Hypothalamus (tissue), 51 donors: Measurements from ENCODE around the gene SNX20.

Source experiments
- DNase-seq, 51 donors: peaks; one replicate each; lab custom pipeline; 2025; lab: John Stamatoyannopoulos, UW

SNX20 gene

DNA sequence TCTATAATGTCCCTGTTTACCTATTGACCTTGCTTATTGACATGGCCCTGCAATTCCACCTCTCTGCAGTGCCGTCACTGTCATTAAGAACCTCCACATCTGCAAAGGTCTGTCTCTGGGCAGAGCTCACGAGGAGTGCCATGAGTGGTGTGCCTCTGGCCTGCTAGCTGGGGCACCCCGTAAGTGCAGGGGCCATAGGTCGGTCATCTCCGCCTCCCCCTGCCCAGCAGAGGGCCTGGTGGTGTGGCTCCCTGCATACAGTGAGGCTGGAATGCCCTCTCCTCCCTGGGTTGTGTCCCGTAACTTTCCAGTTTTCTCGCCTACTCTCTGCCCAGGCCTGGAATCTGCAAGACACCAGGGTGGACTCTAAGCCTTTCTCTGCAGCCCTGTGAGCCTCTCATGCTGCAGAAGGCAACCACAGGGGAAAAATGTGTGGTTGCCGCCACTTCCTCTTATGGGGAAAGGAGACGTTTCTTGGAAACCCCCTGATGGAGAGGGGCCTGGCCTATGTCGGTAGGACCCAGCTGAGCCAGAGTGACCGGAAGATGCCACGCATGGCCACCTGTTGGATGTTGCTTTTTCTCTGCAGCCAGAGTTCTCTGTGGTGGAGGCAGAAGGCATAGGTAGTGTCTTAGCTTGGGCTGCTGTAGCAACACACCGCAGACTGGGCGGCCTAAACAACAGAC, 2.7 kb upstream of the SNX20 start:
- DNase-seq, result peak in 3 of 51 donors; percentile 21 to 22 (median 21)

DNA sequence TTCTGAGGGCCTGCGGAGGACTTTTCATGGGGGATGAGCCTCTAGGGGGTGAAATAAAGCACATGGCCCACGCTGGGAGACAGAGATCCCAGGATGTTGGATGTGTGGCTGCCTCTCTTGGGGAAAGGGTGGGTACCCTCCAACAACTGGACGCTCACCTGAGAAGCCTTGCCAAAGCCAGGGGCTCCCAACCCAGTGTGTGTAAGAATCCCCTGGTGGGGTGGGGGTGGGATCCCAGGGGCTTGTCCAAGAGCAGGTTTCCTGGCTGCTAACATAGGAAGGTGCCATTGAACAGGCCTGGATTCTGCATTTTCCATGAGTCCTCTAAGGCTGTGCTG, 587 bp downstream of the SNX20 start:
- no peak for DNase-seq

DNA sequence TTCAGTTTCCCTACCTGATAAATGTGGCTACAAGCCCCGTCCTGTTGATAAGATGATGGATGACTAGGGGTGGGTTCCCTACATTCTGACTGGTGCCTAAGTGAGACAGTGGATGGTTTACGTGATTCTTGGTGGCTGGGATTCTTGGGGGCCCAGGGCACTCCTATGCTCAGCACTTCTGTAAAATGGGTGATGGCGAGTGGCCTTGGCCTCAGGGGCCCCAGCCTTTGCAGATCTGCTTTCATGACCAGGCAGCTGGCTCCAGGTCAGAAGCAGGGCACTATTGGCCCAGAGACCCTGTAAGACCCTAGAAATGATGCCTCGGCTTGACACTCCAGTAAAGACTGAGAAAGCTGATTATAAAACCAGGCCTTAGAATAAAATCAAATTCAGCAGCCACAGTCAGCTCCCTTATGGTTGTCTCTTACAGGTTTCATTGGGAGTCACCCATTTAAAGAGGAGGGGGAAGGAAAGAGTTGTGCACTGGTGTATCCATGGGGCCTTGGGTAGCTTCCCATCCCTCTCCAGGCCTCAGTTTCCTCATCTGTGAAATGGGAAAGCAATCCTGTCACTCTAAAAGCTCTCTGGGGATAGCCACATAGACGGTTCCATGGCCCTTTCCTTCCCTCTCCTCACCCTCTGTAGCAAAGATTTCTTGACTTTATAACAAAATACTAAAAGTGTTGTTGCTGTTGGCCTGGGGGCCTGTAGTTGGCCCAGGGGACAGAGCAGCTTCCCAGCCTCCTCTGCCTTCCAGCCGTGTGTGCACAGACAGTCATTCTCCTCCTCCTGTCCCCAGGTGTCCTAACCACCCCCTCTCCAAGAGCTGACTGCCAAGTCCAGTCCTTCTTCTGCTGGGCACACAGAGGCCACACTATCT, 1.2 kb downstream of the SNX20 start:
- DNase-seq, result no peak

DNA sequence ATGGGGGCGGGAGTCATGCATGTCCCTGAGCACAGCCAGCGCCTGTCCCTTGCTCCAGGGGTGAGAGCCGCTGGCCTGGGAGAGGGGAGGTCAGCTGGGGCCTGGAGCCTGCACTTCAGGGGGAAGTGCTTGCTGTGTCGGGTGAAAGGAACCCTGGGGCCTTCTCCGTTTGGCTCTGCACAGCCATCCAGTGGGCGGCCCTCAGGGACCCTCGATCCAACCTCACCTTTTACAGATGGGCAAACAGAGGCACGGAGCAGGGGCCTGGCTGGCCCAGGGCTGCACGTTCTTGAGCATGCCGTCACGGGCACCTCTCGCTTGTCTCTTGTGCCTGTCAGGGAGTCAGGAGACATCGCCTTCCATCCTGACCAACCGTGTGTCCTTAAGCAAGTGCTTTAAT, 1.8 kb downstream of the SNX20 start:
- DNase-seq, result no peak

DNA sequence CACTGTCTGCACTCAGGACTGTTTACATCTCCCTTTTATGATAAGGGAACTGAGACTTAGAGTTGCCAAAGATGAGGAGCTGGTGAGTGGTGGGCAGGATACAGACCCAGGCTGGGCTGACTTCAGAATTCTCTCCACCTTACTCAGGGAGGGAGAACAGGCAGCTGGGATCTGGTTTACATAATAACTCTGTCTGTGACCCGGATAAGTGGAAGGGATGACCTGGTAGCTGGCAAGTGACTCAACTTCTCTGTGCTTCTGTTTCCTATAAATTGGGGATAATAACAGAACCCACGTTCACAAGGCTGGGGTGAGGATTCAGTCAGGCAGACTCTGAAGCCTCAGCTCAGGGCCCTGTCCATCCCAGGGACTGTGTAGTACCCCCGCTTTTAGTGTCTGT, 2.6 kb downstream of the SNX20 start:
- DNase-seq, result no peak

DNA sequence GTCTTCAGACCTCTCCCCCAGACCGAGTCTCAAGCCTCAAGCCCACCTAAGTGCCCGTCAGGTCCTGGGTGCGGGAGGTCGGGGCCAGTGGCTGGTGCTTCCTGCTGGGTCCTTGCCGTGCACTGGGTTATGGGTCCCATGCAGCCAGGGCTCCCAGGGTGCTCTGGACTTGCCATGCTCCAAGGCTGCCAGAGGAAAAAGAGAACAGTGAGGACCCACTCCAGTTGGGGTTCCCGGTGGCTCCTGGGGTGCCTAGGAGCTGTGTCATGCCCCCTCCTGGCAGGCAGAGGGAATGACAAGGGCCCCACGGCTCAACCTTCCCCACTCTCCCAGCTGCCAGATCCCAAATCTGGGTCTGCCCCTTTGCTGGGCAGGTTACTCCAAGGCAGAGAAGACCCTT, 3.8 kb downstream of the SNX20 start:
- no peak for DNase-seq

DNA sequence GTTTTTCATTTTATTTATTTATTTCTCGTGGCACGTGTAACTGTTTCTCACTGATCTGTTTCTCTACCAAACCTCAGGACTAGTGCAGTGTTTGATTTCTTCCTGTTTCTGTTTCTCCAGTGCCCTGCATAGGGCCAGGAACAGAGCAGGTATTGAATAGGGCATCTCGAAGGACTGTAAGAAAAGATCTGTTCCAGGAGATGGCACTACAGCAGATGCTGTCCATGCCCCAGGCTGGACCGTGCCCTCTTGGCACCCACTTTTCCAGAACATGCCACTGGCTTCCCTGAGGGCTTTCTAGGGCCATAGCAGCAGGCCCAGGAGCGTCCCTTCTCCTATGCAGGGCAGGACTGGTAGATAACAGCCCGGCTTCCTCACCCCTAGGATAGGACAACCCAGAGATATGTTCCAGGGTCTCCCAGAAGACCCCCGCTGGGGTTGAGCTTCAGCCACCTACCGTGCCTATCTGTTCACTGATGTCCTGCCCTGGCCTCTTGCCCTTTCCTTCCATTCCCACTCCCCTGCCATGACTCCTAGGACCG, 4.4 kb downstream of the SNX20 start:
- no peak for DNase-seq

DNA sequence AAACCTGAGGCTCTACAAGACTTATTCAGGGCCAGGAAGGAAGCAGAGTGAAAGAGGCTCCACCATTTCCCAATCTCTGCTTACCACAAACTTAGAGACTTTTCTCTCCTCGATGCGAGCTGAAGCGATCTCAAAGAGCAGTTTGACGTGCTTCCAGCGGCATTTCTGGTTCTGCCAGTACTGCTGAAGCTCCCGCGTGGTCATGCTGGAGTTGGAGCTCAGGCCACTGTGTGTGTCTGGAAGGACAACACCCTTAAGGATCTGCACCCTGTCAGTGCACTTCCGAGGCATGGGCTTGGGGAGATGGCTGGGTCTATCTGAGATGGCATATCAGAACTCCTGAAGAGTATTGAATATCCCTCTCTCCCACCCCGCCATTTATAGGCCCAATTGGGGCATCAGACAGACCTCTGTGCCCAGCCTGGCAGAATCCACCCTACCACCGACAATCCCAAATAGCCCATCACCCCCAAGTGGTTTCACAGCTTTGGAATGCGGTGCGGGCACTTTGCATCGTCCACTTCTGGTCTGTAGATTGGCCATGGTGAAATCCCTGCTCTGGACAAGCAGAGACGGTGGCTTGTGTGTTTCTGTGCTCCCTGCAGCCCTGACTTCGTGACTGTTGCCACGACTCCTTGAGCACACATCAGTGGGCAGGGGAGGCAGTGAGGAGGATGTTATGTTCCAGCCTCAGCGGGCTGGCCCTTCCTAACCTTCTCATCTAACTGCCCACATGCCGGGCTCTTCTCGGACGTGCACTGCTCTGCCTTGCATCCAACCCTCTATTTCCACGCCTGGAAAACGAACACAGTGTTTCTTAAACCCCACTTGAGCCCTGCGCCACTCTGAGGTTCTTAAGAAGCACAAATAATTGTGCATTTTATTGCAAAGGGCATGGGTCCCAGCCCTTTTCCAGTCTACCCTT, 5.2 kb downstream of the SNX20 start:
- no peak for DNase-seq

DNA sequence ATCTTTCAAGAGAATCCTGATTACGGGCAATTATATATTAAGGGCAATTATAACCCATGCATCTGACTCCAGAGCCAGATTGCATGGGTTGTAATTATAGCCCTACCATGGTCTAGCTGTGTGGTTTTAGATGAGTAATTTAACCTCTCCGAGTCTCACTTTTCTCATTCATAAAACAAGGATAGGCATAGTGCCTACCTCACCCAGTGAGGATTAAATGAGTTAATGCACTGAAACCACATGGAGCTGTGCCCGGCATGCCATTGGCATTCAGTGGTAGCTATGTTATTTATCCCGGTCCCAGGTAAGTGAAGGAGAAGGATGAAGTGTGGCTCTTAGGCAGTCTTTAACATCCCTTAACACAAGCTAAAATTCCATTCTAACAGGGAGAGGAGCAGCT, 6.3 kb downstream of the SNX20 start:
- no peak for DNase-seq

DNA sequence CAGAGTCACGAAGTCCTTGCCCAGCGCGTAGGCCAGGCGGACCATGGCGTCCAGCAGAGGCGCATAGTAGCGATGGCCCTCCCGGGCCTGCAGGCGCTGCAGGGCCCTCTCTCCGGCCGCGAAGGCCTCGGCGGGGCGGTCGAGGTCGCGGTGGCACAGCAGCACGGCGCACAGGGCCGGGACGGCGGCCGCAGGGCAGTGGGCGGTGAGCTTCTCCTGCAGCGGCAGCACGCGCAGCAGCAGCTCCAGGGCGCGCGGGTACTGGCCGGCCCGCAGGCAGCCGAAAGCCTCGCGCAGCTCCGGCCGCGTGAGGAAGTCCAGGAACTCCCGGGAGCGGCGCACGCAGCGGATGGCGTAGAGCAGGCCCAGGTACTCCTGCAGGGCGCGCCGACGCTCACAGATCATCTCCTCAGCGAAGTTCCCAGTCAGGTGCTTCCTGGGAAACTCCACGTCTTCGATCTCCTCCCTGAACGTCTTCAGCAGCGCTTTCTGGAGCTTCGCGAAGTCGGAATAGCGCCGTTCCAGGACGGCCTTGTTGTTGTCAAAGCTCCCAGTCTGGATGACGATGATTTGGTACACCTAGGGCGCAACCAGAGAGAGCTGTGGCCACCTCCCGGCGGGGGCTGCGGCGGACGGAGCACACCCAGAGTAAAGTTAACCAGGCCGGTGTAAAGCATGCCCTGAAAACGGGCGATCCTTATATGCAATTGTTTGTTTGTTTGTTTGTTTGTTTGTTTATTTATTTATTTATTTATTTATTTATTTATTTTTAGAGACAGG, 7.4 kb downstream of the SNX20 start:
- no peak for DNase-seq

DNA sequence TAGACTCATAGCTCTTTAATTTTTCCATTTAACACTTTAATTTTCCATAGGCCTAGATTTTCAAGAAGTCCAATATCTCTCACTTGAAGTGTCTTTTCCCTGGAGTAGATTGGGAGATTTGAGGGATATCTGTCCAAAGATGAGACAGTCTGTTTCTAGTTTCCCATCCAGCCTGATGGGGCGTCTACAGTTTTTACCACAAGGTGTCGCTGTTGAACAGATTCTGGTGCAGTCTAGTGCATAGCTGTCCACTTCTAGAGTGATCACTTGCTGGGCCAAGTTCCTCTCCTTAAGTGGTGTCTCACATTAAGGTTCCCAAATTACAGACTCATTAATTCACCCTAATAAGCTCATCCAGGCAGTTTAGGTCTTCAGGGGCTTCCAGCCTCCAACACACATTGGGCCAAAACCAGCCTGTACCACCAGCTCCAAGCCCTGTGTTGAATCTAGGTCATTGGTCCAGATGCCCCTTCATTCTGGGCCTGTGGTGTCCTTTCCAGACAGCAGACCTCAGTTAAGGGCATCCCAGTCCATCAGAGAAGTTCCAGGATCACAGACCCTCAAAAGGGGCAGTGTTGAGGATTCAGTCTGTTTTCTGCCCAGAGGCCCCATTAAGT, 9.4 kb downstream of the SNX20 start:
- no peak for DNase-seq

DNA sequence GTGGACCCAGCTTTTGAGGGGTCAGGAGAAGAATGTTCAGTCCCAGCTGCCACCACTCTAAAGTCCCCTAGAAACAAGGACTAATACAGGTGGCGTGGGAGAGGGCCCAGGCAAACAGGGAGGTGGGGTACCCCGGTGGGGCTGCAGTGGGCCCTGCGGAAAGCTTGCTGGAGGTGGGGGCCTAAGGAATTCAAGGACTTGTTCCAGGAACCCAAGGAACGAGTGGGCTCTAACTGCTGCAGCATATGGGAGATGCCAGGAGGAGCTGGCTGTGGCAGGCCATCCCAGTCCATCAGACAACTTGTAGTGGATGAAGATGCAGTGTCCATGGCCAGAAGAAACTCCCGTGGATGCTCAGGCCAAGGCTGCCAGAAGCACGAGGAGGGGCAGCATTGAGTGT, 10.6 kb downstream of the SNX20 start:
- no peak for DNase-seq

DNA sequence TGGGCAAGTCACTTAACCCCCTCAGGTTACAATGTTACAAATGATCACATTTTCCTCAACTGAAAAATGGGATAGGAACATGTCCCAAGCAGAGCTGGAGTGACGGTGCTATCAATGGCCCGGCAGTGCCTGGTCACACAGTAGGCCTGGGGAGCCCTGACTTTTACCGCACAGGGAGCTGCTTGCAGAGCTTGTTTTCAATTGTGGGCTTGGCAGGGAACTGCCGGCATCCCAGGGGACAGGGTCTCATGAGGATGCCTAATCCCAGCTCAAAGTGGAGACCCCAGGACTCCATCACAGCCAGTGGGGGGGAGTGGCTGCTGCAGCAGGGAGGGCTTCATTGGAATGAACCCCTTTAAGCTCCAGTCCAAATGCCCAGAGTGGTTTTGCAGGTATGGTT, 11.4 kb downstream of the SNX20 start:
- DNase-seq, result no peak

DNA sequence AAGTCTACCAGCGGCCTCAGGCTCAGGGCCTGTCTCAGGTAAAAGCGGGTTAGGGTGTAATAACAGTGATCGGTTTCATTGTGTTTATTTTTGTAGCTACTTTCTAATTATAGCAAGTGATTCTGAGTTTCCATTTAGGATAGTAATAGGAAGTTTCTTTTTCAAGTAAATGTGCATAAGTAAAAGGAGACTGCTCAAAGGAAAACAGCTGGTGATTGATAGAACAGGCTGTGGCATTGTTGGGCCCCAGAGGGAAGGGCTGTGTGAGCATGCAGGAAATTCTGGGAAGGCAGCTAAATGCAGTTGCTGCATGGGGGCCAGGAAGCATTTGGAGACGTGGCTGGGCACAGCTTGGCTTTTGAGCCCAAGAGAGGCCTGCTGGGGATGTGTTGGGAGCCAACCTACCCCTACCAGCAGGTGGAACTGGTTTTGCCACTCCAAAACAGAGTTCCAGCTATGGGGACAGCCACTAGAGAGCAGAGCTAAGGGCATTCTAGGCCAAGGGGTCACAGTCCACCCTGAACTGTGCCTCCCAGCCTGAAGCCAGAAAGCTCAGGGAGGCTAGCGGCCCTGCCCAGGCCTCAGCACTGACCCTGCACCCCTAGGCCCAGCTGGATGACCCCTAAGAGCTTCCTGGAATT, 12.6 kb downstream of the SNX20 start:
- no peak for DNase-seq

DNA sequence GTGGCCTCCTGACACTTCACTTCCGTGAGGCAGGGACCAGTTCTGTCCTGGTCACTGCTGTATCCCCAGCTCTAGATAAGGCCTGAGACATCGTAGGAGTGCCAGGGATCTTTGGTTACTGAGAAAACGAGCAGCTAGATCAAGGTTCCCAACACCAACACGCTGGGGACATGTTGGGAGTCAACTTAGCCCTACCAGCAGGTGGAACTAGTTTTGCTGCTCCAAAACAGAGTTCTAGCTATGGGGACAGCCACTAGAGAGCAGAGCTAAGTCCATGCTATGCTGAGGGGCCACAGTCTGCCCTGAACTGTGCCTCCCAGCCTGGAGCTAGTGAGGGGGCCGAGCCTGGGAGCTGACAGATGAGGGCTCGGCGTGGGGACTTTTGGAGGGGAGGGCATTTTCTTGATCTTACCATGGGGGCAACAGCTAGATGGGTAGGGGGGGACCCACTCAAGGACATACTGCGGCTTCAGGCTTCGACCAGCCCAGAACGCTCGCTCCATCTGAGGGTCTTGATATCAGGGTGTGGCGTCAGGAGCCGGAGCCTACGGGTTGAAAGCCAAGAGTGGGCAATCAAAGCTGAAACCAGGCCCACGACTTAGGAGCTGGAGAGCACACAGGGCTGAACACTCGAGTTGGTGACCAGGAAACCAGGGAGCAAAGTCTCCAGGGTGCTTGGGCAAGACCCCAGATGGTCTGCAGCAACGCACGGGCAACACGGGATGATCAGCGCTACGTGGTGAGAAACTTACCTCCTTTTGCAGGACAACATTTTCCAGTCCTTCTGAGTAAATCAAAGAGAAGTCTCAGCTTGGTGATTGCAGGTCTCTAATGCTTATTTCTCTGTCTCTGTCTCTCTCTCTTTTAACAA, 13.4 kb downstream of the SNX20 start:
- DNase-seq, result no peak

DNA sequence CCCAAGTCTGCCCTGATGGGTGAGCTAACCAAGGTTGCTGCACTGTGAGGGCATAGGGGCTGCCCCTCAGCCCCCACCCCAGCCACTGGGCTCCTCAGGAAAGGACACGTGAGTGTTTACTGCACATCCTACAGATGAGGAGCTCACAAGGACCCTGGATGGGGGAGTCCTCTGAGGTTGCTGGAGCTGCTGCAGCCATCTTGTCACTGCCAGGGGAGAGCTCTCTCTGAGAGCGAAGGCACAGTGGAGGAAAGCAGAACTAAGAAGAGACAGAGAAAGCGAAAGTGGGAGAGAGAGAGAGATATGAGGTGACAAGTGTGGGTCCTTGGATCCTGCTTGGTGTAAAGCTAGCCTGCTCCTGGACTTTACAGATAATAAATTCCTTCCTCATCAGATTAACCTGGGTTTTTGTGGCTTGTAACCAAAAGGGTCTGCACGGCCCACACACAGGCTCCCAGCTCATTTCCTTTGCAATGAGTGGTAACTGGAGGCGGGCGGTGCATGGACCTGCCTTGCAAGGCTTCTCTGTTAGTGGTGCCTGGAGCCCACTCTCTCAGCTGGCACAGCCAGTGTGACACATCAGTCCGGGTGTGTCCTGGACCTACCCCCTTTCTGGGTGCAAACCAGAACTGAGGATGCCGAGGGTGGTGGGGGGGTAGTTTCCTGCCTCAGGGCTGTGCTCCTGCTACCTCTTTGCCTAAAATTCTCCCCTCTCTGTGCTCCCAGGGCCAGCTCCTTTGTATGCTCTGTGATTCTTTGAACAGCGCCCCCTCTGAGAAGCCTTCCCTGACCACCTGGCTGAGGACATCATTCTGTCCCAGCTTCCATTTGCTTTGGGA, 14.2 kb downstream of the SNX20 start:
- DNase-seq, result no peak

DNA sequence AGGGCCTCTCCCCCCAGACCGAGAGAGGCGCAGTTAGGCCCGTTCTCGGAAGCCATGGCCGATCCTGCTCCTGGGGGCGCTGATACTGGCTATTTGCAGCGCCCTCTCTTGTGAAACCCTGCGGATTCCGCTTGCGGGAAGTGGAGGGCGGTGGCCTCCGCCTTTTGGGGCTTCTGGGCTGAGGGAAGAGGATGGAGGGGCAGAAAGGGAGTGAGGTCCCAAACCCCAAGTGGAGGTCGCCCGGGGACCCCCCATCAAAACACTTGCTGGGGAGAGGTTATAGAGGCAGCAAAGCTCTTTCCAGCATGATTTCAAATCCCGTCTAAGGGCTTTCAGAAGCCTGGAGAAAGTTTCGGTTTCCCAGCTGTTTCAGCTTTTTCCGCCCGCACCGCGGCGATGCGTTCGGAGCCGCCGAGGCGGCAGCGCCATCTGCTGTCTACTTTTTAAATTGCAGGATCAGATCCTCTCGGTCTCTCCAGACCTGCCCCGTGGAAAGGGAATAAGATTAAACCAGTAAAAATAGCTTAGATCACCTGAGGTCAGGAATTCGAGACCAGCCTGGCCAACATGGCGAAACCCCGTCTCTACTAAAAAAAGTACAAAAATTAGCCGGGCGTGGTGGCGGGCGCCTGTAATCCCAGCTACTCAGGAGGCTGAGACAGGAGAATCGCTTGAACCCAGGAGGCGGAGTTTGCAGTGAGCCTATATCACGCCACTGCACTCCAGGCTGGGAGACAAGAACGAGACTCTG, 15.8 kb downstream of the SNX20 start:
- DNase-seq, result peak in 48 of 51 donors; percentile 20 to 84 (median 53)
